NCI-H2227 treated with DMSO at 0.1 percent for 48 hours (cell line): ENCODE measurements around the gene PDLIM3.
"Not testable (repeated sequence)": the region's sequence is repeated elsewhere in the genome, so short reads cannot be mapped to it uniquely, and the experiment has no call there.

ENCODE experiments used
- DNase-seq: peaks from one replicate; lab custom pipeline; 2025; lab: John Stamatoyannopoulos, UW

PDLIM3 gene

GRCh38 chr4:185520119-185520518, 15.2 kb downstream of the PDLIM3 start:
- no peak for DNase-seq

- no peak for DNase-seq
Measured at GRCh38 chr4:185518494-185518893, 16.8 kb downstream of the PDLIM3 start.

DNA sequence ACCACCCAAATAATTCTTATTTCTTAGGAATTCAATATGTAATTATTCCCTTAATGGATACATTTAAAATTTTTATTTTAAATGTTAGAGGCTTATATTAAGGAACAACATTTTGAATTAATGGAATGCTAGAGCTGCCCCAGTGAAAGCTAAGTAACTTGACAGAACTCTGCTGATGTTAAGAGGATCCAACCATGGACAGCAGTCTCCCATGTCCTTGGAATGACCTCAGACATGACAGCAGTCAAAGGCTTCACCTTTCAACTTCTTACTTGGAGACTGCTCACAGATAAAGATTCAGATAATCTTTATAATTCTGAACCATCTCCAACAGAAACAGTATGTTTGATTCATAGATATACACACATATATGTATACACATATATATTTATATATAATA, 17.2 kb downstream of the PDLIM3 start:
- DNase-seq: no peak

DNA sequence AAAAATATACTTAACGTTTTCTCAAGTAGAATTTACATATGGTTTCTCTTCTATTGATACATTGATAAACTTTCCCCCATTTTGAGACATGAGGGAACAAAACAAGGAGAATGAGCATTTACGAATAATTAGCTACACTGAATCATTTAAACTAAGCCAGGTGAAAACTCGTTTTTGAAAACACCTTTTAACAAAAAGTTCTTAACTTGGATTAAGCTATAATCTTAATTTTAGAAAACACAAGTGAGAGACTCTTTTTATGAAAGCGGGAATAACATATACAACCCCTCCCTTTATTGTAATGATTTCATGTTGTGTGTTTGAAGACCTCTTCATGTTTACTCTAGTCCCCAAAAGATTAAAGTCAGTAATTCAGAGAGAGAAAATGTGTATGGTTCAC, 20.1 kb downstream of the PDLIM3 start:
- DNase-seq: no peak

DNA sequence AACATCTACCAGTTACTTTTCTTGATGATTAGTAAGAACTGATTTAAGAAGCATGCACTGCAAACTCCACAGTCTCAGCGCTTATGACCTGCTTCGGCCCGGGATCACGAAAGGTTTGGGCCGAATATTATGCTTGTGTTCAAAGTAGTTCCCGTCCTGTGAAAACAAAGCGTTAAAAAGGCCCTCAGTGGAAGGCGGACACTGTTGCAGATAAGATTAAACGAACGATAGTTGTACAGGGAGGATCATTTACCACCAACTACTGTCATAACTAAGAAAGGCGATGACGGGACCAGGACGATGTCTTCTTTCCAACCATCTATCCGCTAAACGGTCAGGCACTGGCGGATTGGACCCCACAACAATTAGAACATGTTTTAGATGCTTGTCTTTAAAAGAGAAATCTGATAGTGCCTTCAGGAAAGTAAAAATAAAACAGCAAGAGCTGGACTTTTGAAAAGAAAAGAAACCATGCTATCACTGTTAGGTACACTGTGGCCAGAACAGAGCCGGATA, 21.1 kb downstream of the PDLIM3 start:
- DNase-seq: no peak

GRCh38 chr4:185513489-185514181, 21.7 kb downstream of the PDLIM3 start:
- DNase-seq: no peak

GRCh38 chr4:185512516-185512915, 22.8 kb downstream of the PDLIM3 start:
- DNase-seq: no peak

DNA sequence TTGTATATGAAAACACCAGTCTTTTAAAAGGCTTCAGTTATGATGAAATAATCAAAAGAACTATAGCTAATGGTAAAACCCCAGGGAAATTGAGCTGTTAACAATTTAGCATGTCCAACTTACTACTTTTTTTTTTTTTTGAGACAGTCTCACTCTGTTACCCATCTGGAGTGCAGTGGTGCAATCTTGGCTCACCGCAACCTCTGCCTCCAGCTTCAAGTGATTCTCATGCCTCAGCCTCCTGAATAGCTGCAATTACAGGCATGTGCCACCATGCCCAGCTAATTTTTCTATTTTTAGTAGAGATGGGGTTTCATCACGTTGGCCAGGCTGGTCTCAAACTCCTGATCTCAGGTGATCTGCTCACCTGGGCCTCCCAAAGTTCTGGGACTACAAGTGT, 24.1 kb downstream of the PDLIM3 start:
- not testable (repeated sequence) for DNase-seq

GRCh38 chr4:185510806-185511205, 24.5 kb downstream of the PDLIM3 start:
- no peak for DNase-seq

DNA sequence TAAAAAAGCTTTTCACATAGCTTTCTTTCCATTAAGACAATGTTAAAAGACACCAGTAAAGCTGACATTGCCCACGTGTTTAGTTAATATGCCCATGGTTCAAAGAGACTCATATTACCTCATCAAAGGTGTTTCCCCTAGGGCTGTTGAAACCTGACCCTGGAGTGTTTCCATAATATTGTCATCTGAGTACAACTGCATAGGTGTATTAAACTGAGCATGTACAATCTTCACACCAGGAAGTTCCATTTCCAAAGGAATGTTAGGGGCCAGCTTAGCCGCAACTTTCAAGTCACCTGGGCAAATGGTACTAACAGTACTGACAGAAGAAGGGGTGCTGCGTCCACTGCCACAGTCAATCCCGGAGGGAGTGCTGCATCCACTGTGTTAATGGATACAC, 27.1 kb downstream of the PDLIM3 start:
- DNase-seq: no peak

- no peak for DNase-seq
Measured at GRCh38 chr4:185506422-185506821, 28.9 kb downstream of the PDLIM3 start.

DNA sequence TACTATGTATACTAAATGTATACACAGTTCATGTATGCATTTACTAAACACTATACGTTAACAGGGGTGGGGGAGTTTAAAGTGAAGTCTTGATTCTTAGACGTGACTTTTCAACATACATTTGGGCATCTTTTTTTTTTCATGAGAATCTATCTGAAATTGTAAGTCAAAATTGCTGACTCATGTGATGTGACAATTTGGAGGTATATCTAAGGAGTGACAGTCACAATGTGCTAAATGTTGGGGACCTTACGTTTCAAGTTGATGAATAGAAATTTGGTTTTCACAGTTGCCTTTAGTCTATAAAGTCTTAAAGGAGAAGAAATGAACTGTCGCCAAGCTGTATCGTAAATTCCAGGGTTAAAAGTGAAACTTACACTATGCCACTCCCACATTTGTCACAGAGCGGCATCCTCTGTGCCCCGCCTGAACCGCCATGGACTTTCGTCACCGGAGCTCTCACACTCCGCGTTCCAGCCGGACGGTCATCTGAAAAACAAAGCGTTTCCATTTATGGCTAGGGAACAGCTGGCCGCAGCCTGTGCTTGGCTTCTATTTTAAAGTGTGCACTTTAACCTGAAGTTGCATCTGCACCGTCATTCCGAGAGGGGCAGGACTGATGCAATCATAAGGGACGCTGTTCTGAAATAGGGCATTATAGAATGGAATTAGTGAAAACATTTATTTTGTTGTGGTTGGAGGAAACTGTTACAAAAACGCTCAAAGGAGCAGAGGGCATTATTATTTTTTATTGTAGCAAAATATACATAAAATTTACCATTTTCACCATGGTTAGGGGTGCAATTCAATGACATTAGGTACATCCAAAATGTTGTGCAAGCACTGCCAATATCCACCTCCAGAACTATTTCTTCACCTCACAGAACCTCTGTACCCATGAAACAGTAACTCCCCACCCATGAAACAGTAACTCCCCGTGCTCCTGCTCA, 30.9 kb downstream of the PDLIM3 start:
- peak; percentile 11 for DNase-seq

DNA sequence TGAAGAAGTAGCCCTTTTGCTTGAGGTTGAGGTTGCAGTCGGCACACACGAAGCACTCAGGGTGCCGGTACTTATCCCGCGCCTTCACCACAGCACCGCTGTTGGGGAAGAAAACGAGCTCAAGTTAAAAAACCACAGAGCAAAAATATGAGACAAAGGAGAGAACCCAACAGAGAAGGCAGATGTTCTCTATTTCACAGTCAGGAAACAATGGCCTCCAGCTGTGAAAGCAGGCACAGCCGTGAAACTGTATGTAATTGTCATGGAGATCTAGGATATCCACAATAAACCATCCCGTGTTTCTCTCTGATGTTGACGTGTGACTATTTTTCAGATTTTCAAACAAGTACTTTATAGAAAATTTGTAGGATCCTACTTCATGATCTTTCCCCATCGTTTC, 32.9 kb downstream of the PDLIM3 start:
- DNase-seq: no peak

GRCh38 chr4:185500576-185500975, 34.7 kb downstream of the PDLIM3 start:
- DNase-seq: no peak

DNA sequence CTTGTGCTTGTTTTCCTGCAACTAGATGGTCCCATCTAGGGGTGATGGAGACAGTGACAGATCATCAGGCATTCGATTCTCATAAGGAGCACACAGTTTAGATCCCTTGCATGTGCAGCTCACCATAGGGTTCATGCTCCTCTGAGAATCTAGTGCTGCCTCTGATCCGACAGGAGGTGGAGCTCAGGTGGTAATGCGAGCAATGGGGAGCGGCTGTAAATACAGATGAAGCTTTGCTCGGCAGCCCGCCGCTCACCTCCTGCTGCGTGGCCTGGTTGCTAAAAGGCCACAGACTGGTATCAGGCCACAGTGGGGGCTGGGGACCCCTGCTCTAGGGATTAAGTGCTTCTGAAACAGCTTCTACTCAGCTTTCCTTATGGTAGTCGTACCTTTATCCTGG, 35.3 kb downstream of the PDLIM3 start:
- no peak for DNase-seq

- DNase-seq: no peak
Measured at GRCh38 chr4:185488650-185489049, 46.7 kb downstream of the PDLIM3 start.

- DNase-seq: no peak
Measured at GRCh38 chr4:185481401-185481800, 53.9 kb downstream of the PDLIM3 start.

DNA sequence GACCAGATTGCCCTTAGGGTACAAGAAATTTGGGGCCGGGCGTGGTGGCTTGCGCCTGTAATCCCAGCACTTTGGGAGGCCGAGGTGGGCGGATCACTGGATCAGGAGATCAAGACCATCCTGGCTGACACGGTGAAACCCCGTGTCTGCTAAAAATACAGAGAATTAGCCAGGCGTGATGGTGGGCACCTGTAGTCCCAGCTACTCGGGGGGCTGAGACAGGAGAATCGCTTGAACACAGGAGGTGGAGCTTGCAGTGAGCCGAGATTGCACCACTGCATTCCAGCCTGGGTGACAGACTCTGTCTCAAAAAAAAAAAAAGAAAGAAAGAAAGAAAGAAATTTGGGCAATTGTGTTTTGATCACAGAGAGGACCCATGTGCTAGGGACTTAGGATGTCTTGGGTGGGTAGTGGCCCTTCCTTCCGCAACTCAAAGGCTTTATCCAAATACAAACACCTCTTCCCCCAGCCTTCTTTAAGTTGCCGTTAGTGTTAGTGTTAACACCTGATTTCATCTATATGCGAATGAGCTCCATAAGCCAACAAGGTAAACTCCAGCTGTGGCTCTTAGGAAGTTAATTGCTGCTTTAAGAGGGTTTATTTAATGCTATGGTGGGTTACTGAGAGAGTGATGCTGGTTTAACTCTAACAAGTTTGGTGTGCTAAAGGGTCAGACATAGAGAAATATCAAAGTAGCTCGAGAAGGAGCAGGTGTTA, 55.1 kb downstream of the PDLIM3 start:
- no peak for DNase-seq

GRCh38 chr4:185479507-185479971, 55.8 kb downstream of the PDLIM3 start:
- no peak for DNase-seq

GRCh38 chr4:185473247-185473646, 62.1 kb downstream of the PDLIM3 start:
- no peak for DNase-seq

DNA sequence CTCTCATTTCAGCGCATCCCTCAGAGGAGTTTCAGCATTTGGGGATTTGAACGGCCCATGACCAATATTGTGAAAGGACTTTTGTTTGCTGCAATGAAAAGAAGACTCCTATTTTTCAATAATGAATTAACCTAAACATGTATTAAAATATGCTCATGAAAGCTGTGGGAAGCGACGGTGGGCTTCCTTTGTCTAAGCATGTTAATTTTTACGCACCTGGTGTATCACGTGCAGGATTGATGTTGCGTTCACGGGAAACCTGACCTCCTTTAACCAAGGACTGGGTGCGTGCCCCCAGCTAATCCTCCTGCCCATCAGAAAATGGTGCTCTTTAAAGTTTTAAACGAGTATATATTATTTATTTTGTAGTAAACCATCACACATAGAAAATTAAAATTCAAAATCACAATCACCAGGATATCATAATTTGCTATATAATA, 63.2 kb downstream of the PDLIM3 start:
- DNase-seq: no peak
